OCI-LY1 (cell line): ENCODE measurements around the gene PARL.

Source experiments
- EZH2 ChIP-seq: fragments of 200-600 bp; sonication (generic), shearing (Covaris generic); IDR thresholded peaks from 2 replicates; pipeline ENCODE4 v1.8.0; 2017; ENCODE audit warnings: borderline replicate concordance, mixed run types, mild to moderate bottlenecking, antibody characterized with exemption, low read length, moderate library complexity, mixed read lengths
- TF ChIP-seq, protein P1 (sequence below): fragments of 200-600 bp; sonication (generic), shearing (Covaris generic); IDR thresholded peaks from 2 replicates; pipeline ENCODE4 v1.5.1; 2017; ENCODE audit warnings: mild to moderate bottlenecking, antibody characterized with exemption, low read length, moderate library complexity, mixed read lengths

DNA sequence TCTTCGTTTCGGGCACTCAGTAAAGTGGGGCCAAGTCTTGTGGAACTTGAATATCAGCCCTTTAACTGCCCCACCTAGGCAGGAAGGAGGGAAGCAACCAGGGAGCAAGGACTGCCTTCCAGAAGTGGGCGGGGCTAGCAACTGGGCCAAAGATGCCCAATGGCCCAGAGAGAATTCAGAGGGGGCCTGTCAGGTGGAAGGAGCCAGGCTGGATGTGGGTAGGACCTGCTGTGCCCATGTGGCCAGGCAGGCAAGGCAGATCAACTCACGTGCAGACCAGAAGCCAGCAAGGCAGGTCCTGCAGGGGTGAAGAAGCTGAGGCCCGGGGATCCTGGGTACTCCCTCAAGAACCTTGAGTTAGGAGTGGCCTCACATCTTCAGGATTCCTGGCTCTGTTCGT lies 64.8 kb downstream of the PARL start:
- TF ChIP-seq, protein P1, sequence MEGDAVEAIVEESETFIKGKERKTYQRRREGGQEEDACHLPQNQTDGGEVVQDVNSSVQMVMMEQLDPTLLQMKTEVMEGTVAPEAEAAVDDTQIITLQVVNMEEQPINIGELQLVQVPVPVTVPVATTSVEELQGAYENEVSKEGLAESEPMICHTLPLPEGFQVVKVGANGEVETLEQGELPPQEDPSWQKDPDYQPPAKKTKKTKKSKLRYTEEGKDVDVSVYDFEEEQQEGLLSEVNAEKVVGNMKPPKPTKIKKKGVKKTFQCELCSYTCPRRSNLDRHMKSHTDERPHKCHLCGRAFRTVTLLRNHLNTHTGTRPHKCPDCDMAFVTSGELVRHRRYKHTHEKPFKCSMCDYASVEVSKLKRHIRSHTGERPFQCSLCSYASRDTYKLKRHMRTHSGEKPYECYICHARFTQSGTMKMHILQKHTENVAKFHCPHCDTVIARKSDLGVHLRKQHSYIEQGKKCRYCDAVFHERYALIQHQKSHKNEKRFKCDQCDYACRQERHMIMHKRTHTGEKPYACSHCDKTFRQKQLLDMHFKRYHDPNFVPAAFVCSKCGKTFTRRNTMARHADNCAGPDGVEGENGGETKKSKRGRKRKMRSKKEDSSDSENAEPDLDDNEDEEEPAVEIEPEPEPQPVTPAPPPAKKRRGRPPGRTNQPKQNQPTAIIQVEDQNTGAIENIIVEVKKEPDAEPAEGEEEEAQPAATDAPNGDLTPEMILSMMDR: no peak
- TF ChIP-seq EZH2: no peak
